Astrocyte of the spinal cord (primary cell): ENCODE measurements around the gene TMTC2.

Experiments used
- DNase-seq: peaks from one replicate; pipeline ENCODE4 v3.0.0; 2011; ENCODE audit warnings: low read depth, low spot score
- H3K4me3 ChIP-seq: 2 replicates; pipeline ENCODE4 v1.5.1; 2011; ENCODE audit warnings: low read depth, mild to moderate bottlenecking, low read length, moderate library complexity
- CTCF ChIP-seq: IDR thresholded peaks from 2 replicates; pipeline ENCODE4 v1.5.1; 2012; ENCODE audit warnings: low read depth, mild to moderate bottlenecking, low read length, inconsistent platforms
- in situ Hi-C: cut with HindIII; loops from 2 replicates; pipeline ENCODE4 v1.10.0; 2017; ENCODE audit warnings: low sequenced_read_pairs

Gene TMTC2

GRCh38 chr12:82896277-82896676 lies 209.6 kb downstream of the TMTC2 start:
- H3K4me3 ChIP-seq = no peak overlapping the region
- no peak for TF ChIP-seq CTCF
- in situ Hi-C loops = no loop called here
- no peak for DNase-seq

- TF ChIP-seq CTCF = no peak
- no peak overlapping the region for H3K4me3 ChIP-seq
- in situ Hi-C loops = no loop called here
- peak; percentile 47 for DNase-seq
These were observed 210.3 kb downstream of the TMTC2 start for GRCh38 chr12:82896979-82897378.

GRCh38 chr12:82898441-82898840 lies 211.7 kb downstream of the TMTC2 start:
- H3K4me3 ChIP-seq = no peak overlapping the region
- TF ChIP-seq CTCF = no peak
- no peak for DNase-seq
- in situ Hi-C loops = no loop called here

- no peak overlapping the region for H3K4me3 ChIP-seq
- TF ChIP-seq CTCF = no peak
- no peak for DNase-seq
- in situ Hi-C loops = no loop called here
These were observed 217.6 kb downstream of the TMTC2 start for GRCh38 chr12:82904219-82904790.

- in situ Hi-C loops = no loop called here
- no peak overlapping the region for H3K4me3 ChIP-seq
- no peak for DNase-seq
- no peak for TF ChIP-seq CTCF
These were observed 223.7 kb downstream of the TMTC2 start for GRCh38 chr12:82910246-82910893.

GRCh38 chr12:82912406-82912805 lies 225.7 kb downstream of the TMTC2 start:
- peak; percentile 25 for DNase-seq
- TF ChIP-seq CTCF = no peak
- in situ Hi-C loops = no loop called here
- H3K4me3 ChIP-seq = no peak overlapping the region
